ENCODE measurements around the gene SSNA1. TPM values are rescaled to one million over a fixed set of nuclear protein-coding genes. Genes with fewer than 3 reads are reported as not detected.

The SSNA1 gene
- total and polyA plus RNA-seq, 9 of the 15 experiments (the other 6 are each of a cell fraction or from before 2014, with no cell fraction given): 1.9 to 130 (median 57.1) TPM

DNA sequence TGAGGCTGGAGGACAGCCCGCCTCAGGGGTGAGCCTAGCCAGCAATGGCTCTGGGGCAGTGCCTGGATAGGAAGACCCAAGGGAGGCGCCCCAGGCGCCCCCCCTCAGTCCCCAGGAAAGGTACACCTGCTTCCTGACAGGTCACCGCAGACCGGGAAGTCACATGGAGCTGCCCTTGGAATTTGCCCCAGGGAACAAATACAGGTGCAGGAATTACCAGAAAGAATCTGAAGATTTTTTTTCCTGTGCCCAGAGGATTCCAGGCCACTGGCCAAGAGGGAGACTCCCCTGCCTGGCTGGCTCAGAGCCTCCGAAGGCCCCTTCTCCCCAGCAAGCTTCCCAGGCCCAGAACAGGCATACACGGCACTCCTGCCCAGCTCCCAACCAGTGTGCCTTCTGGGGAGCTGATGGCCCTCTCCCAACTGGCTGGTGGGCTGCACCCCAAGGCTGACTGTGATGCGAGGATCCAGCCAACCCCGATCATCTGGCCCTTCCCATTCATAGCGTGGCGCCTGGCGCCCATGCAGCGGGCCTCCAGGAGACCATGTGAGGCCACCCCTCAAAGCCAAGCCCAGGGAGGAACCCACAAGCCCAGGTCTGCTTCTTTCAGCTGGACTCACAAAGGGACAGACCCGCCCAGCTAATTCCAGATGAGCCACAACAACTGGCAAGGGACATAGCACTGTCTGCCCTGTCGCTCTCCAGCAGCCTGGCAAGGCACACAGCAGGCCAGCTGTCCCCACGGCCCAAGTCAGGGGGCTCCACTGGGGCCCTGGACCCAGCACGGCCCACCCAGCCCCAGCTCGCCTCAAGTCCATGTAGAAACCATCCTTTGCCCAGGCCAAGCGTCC lies 9.8 kb downstream of the SSNA1 start (continued):
- TF ChIP-seq, protein P1, sequence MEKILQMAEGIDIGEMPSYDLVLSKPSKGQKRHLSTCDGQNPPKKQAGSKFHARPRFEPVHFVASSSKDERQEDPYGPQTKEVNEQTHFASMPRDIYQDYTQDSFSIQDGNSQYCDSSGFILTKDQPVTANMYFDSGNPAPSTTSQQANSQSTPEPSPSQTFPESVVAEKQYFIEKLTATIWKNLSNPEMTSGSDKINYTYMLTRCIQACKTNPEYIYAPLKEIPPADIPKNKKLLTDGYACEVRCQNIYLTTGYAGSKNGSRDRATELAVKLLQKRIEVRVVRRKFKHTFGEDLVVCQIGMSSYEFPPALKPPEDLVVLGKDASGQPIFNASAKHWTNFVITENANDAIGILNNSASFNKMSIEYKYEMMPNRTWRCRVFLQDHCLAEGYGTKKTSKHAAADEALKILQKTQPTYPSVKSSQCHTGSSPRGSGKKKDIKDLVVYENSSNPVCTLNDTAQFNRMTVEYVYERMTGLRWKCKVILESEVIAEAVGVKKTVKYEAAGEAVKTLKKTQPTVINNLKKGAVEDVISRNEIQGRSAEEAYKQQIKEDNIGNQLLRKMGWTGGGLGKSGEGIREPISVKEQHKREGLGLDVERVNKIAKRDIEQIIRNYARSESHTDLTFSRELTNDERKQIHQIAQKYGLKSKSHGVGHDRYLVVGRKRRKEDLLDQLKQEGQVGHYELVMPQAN (IDR thresholded peaks at IDR 0.05; ENCODE audit: borderline replicate concordance): no peak
- no peak for TF ChIP-seq NR3C1 (CRISPR knock-in tag; IDR thresholded peaks at IDR 0.05)
- peak; percentile 22; the same call in 1 of the 2 replicates for TF ChIP-seq ZBTB7A (IDR thresholded peaks at IDR 0.05; ENCODE audit: borderline replicate concordance, control insufficient read depth, low read depth, low read length)
- TF ChIP-seq, protein P2, sequence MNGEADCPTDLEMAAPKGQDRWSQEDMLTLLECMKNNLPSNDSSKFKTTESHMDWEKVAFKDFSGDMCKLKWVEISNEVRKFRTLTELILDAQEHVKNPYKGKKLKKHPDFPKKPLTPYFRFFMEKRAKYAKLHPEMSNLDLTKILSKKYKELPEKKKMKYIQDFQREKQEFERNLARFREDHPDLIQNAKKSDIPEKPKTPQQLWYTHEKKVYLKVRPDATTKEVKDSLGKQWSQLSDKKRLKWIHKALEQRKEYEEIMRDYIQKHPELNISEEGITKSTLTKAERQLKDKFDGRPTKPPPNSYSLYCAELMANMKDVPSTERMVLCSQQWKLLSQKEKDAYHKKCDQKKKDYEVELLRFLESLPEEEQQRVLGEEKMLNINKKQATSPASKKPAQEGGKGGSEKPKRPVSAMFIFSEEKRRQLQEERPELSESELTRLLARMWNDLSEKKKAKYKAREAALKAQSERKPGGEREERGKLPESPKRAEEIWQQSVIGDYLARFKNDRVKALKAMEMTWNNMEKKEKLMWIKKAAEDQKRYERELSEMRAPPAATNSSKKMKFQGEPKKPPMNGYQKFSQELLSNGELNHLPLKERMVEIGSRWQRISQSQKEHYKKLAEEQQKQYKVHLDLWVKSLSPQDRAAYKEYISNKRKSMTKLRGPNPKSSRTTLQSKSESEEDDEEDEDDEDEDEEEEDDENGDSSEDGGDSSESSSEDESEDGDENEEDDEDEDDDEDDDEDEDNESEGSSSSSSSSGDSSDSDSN (IDR thresholded peaks at IDR 0.05; ENCODE audit: borderline replicate concordance in 1 of 2, low read depth in 2 of 2, low read length in 2 of 2): 0 out of 4 replicates have a peak, but pooled peaks of 1 of the 2 experiments have one; percentile 8
- TF ChIP-seq NCOA1 (IDR thresholded peaks at IDR 0.05; ENCODE audit: low read depth): no peak
- TF ChIP-seq SAFB2 (IDR thresholded peaks at IDR 0.05; ENCODE audit: borderline replicate concordance, low read depth, low read length, severe bottlenecking): no peak
- TF ChIP-seq, protein P3, sequence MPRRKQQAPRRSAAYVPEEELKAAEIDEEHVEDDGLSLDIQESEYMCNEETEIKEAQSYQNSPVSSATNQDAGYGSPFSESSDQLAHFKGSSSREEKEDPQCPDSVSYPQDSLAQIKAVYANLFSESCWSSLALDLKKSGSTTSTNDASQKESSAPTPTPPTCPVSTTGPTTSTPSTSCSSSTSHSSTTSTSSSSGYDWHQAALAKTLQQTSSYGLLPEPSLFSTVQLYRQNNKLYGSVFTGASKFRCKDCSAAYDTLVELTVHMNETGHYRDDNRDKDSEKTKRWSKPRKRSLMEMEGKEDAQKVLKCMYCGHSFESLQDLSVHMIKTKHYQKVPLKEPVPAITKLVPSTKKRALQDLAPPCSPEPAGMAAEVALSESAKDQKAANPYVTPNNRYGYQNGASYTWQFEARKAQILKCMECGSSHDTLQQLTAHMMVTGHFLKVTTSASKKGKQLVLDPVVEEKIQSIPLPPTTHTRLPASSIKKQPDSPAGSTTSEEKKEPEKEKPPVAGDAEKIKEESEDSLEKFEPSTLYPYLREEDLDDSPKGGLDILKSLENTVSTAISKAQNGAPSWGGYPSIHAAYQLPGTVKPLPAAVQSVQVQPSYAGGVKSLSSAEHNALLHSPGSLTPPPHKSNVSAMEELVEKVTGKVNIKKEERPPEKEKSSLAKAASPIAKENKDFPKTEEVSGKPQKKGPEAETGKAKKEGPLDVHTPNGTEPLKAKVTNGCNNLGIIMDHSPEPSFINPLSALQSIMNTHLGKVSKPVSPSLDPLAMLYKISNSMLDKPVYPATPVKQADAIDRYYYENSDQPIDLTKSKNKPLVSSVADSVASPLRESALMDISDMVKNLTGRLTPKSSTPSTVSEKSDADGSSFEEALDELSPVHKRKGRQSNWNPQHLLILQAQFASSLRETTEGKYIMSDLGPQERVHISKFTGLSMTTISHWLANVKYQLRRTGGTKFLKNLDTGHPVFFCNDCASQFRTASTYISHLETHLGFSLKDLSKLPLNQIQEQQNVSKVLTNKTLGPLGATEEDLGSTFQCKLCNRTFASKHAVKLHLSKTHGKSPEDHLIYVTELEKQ (CRISPR knock-in tag; IDR thresholded peaks at IDR 0.05): no peak
